ENCODE results near the gene CCSER1. TPM values are rescaled to one million over a fixed set of nuclear protein-coding genes. Genes with fewer than 3 reads are reported as not detected.

The CCSER1 gene
- total RNA-seq, 1 donor from 2014 or later: 20.1 TPM

DNA sequence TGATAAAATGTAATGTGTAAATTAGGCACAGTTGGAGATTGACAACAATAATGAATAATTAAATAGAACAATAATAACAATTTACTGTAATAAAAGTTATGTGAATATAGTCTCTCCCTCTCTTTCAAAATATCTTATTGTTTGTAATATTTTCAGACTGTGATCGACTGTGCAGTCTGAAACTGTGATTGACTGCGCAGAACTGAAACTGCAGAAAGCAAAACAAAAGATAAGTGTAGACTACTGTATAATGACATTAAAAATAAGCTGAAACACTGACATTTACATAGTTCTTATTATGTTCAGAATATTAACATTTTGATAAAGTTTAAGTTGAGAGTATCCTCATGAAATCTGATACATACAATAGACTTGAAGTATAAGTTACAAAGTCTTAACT lies 371.0 kb downstream of the CCSER1 start:
- Mint-ChIP-seq H3K27ac (no peak overlapping the region), H3K4me3 (no peak overlapping the region), H3K27me3 (no peaks in the 10 kb centered on the region), H3K36me3 (ENCODE audit: low read depth) (peaks cover 2% of the 10 kb centered on the region), H3K4me1 (no peaks in the 10 kb centered on the region), H3K9me3 (peaks cover 2% of the 10 kb centered on the region)
- ATAC-seq (ENCODE audit: low read depth) (no peak), DNase-seq (no peak)
- ChIA-PET POLR2A (no interaction called here), CTCF (no interaction called here)
- TF ChIP-seq CTCF (IDR thresholded peaks at IDR 0.05): no peak
- intact Hi-C loops (cut with micrococcal nuclease): no loop called here

DNA sequence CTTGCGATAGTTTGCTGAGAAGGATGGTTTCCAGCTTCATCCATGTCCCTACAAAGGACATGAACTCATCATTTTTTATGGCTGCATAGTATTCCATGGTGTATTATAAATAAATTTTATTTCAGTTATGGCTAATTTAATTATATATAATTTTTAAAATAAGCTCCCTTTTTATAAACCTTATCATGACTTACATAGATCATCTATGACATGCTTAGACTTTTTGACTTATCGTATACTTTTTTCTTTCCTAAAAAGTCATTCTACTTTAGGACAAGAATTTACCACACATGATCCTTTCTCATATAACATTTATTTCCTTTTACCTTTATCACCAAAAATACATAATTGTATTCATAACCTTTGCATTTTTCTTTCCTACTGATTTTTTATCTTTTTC lies 376.5 kb downstream of the CCSER1 start:
- H3K27me3 Mint-ChIP-seq: no peaks in the 10 kb centered on the region
- DNase-seq: no peak
- intact Hi-C loops (cut with micrococcal nuclease): no loop called here
- ChIA-PET POLR2A (no interaction called here), CTCF (no interaction called here)
- no peak for TF ChIP-seq CTCF (IDR thresholded peaks at IDR 0.05)
- no peak overlapping the region for H3K27ac Mint-ChIP-seq
- no peak for ATAC-seq (ENCODE audit: low read depth)
- H3K9me3 Mint-ChIP-seq: peaks cover 10% of the 10 kb centered on the region
- no peak overlapping the region for H3K4me3 Mint-ChIP-seq
- H3K4me1 Mint-ChIP-seq: no peaks in the 10 kb centered on the region
- H3K36me3 Mint-ChIP-seq (ENCODE audit: low read depth): peaks cover 4% of the 10 kb centered on the region

- no peak overlapping the region for H3K4me3 Mint-ChIP-seq
- H3K4me1 Mint-ChIP-seq: no peaks in the 10 kb centered on the region
- H3K27ac Mint-ChIP-seq: no peak overlapping the region
- POLR2A ChIA-PET: no interaction called here
- no peak for ATAC-seq (ENCODE audit: low read depth)
- CTCF ChIA-PET: no interaction called here
- no peak for DNase-seq
- H3K9me3 Mint-ChIP-seq: no peaks in the 10 kb centered on the region
- H3K27me3 Mint-ChIP-seq: no peaks in the 10 kb centered on the region
- intact Hi-C loops (cut with micrococcal nuclease): no loop called here
- no peak for TF ChIP-seq CTCF (IDR thresholded peaks at IDR 0.05)
- no peaks in the 10 kb centered on the region for H3K36me3 Mint-ChIP-seq (ENCODE audit: low read depth)
Observed at GRCh38 chr4:90515191-90515590, 388.0 kb downstream of the CCSER1 start.

DNA sequence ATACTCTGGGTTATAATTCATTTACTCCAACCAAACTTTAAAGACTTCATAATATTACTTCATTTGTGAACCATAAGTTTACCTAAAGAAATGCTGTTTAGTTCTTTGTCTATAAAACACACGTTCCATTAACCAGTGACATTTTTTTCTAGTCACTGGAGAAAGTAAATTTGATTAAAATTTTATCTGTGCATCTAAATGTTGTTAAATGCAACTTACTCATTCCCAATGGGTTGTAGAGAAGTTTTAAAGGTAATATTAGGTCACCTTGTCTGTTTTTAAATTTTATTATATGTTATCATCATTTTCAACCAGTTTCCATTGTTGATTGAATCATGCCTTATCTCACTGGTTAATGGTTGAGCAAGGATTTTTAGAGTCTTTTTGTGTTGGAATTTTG lies 401.4 kb downstream of the CCSER1 start:
- POLR2A ChIA-PET: no interaction called here
- CTCF ChIA-PET: no interaction called here
- no peaks in the 10 kb centered on the region for H3K4me1 Mint-ChIP-seq
- TF ChIP-seq CTCF (IDR thresholded peaks at IDR 0.05): no peak
- H3K9me3 Mint-ChIP-seq: no peaks in the 10 kb centered on the region
- H3K4me3 Mint-ChIP-seq: no peak overlapping the region
- DNase-seq (no peak), ATAC-seq (ENCODE audit: low read depth) (no peak)
- H3K27me3 Mint-ChIP-seq: no peaks in the 10 kb centered on the region
- H3K27ac Mint-ChIP-seq: no peak overlapping the region
- intact Hi-C loops (cut with micrococcal nuclease): no loop called here
- H3K36me3 Mint-ChIP-seq (ENCODE audit: low read depth): peaks cover 2% of the 10 kb centered on the region

DNA sequence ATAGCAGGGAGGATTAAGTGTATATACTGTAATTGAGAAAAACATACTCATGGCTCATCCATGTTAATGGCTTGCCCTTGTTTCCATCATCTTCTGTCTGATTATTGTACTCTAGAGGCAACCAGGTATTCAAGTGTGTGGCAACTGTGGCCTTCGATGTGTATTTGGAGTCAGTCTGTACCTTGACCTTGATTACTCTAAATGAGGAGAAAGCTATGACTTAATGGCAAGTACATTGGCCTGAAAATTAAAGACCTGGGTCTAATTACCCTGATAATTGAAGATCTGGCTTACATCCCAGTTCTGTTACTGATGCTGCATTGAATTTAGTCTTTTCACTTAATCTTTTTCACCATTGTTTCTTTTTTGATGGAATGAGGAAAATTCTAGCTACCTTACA lies 409.2 kb downstream of the CCSER1 start:
- POLR2A ChIA-PET: interaction anchor here (0.7 kb wide), 1 partner anchor 1219 kb away, joined by 4 read pairs; no protein-coding TSS in a partner anchor
- ATAC-seq (ENCODE audit: low read depth) (no peak), DNase-seq (no peak)
- no peak for TF ChIP-seq CTCF (IDR thresholded peaks at IDR 0.05)
- CTCF ChIA-PET: no interaction called here
- Mint-ChIP-seq H3K36me3 (ENCODE audit: low read depth) (no peaks in the 10 kb centered on the region), H3K4me3 (no peak overlapping the region), H3K27me3 (no peaks in the 10 kb centered on the region), H3K9me3 (no peaks in the 10 kb centered on the region), H3K27ac (no peak overlapping the region), H3K4me1 (no peaks in the 10 kb centered on the region)
- intact Hi-C loops (cut with micrococcal nuclease): no loop called here
